HG02763 (cell line): ENCODE data around the gene ANKRD13B.
"Not testable (repeated sequence)": the region's sequence is repeated elsewhere in the genome, so short reads cannot be mapped to it uniquely, and the experiment has no call there.

Source experiments
- ATAC-seq: cut with Tn5 transposase; IDR thresholded peaks from one replicate; pipeline ENCODE4 v1.9.1; 2021; ENCODE audit warnings: mild to moderate bottlenecking, moderate library complexity; ENCODE audit not compliant: unreplicated experiment

Gene ANKRD13B

GRCh38 chr17:29592850-29593551, at the start of gene ANKRD13B:
TSS of gene ANKRD13B (plus strand) at chr17:29593132. CDS start at chr17:29593622, 490 bp downstream.
- ATAC-seq = no peak

GRCh38 chr17:29544066-29544465, 48.9 kb upstream of the ANKRD13B start:
- ATAC-seq = no peak

- ATAC-seq = no peak
These were observed 46.8 kb upstream of the ANKRD13B start for GRCh38 chr17:29546085-29546484.

GRCh38 chr17:29546830-29547229, 46.1 kb upstream of the ANKRD13B start:
- ATAC-seq = no peak

GRCh38 chr17:29549177-29549923, 43.6 kb upstream of the ANKRD13B start:
- no peak for ATAC-seq

- ATAC-seq = no peak
These were observed 37.1 kb upstream of the ANKRD13B start for GRCh38 chr17:29555840-29556239.

GRCh38 chr17:29557085-29557738, 35.7 kb upstream of the ANKRD13B start:
- ATAC-seq = no peak

- ATAC-seq = no peak
These were observed 35.2 kb upstream of the ANKRD13B start for GRCh38 chr17:29557739-29558116.

- not testable (repeated sequence) for ATAC-seq
These were observed 34.8 kb upstream of the ANKRD13B start for GRCh38 chr17:29558139-29558538.

- ATAC-seq = no peak
These were observed 33.3 kb upstream of the ANKRD13B start for GRCh38 chr17:29559640-29560039.

- no peak for ATAC-seq
These were observed 32.6 kb upstream of the ANKRD13B start for GRCh38 chr17:29560316-29560715.

- no peak for ATAC-seq
These were observed 31.1 kb upstream of the ANKRD13B start for GRCh38 chr17:29561554-29562517.

- ATAC-seq = no peak
These were observed 30.3 kb upstream of the ANKRD13B start for GRCh38 chr17:29562615-29563014.

- ATAC-seq = no peak
These were observed 29.1 kb upstream of the ANKRD13B start for GRCh38 chr17:29563816-29564215.

- ATAC-seq = no peak
These were observed 27.1 kb upstream of the ANKRD13B start for GRCh38 chr17:29565643-29566472.

- no peak for ATAC-seq
These were observed 26.2 kb upstream of the ANKRD13B start, which contains the start of gene ABHD15 for GRCh38 chr17:29566473-29567303. TSS of gene ABHD15 (minus strand) at chr17:29567037. CDS start at chr17:29566966, 71 bp downstream.

GRCh38 chr17:29567304-29567553, 25.7 kb upstream of the ANKRD13B start:
- no peak for ATAC-seq

- ATAC-seq = peak; percentile 34
These were observed 25.2 kb upstream of the ANKRD13B start for GRCh38 chr17:29567554-29568330.
